Mesenteric fat pad (tissue), 1 donor: ENCODE data around the gene RNF6. TPM values are rescaled to one million over a fixed set of nuclear protein-coding genes. Genes with fewer than 3 reads are reported as not detected.

Experiments used
- DNase-seq: peaks from one replicate; pipeline ENCODE4 v3.0.0-alpha.2; 2020; ENCODE audit warnings: low spot score
- total RNA-seq: library from RNA; stranded (reverse); fragmentation: NEBNext Ultra II Directional; extraction: Animal tissue kit (Norgen Biotek cat#: 25700); gene quantifications from one replicate; pipeline ENCODE4 v1.2.1, GENCODE V29; 2021
- donor health status: DM: yes; HTN: yes; CAD: no.

Gene RNF6
- total RNA-seq, 1 donor from 2014 or later: 37.4 TPM

- no peak for DNase-seq
These were observed 53.8 kb downstream of the RNF6 start for GRCh38 chr13:26168237-26168814.

GRCh38 chr13:26163812-26164211 lies 58.3 kb downstream of the RNF6 start:
- no peak for DNase-seq

Other genes starting within 250 kb of the RNF6 start
- 1.1 TPM for gene SHISA2, start 170.3 kb downstream of the RNF6 start, total RNA-seq
- gene CDK8, start 31.8 kb upstream of the RNF6 start, total RNA-seq: 12.5 TPM